CD4-positive, alpha-beta T cell treated with Interleukin-10 for 1 hour (primary cell): ENCODE data around the gene MXI1.

Experiments
- DNase-seq: peaks from one replicate; pipeline ENCODE4 v3.0.0-alpha.2; 2020

The MXI1 gene

GRCh38 chr10:110278562-110279406 lies 71.4 kb downstream of the MXI1 start:
- no peak for DNase-seq

- DNase-seq, result peak; percentile 67
Measured at GRCh38 chr10:110279407-110279986, 72.1 kb downstream of the MXI1 start.

- no peak for DNase-seq
Measured at GRCh38 chr10:110284262-110284661, 76.9 kb downstream of the MXI1 start.

- no peak for DNase-seq
Measured at GRCh38 chr10:110285501-110285900, 78.1 kb downstream of the MXI1 start.

DNA sequence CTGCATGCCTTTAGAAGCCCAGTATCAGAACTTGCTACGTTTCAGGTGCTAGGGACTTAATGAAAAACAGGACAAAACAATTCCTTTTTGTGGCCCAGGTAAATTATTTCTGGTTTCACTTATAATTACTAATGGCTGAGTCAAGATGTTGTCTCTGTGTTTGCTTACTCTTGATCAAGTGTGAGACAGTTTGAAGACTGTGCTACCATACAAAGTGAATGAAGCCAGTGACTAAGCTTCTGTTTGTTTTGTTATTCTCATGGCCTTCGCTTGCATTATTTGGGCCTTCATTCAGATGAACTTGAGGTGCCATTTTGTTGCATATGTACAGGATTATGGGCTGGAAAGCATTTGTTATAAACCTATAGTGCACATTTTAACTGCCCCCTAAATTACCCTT lies 79.4 kb downstream of the MXI1 start:
- no peak for DNase-seq

DNA sequence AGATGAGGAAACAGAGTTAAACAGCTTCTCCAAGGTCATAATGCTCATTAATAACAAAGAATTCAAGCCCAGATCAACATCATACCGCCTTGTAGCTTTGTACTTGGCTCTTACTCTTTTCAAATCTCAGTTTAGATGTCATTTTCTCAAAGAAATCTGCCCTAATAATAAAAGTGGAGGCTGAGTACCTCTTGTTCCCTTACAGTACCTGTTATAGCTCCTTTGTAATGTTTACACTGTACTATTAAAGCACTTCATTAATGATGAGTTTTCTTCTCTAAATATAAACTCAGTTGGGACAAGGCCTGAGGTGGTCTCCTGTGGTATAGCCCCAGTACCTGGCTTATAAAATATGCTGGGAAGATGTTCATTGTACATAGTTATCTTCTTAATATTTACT lies 89.6 kb downstream of the MXI1 start:
- no peak for DNase-seq

- DNase-seq, result no peak
Measured at GRCh38 chr10:110300486-110300986, 93.1 kb downstream of the MXI1 start.

GRCh38 chr10:110303681-110304080 lies 96.3 kb downstream of the MXI1 start:
- DNase-seq, result no peak

GRCh38 chr10:110304394-110304779 lies 97.0 kb downstream of the MXI1 start:
- DNase-seq, result no peak

DNA sequence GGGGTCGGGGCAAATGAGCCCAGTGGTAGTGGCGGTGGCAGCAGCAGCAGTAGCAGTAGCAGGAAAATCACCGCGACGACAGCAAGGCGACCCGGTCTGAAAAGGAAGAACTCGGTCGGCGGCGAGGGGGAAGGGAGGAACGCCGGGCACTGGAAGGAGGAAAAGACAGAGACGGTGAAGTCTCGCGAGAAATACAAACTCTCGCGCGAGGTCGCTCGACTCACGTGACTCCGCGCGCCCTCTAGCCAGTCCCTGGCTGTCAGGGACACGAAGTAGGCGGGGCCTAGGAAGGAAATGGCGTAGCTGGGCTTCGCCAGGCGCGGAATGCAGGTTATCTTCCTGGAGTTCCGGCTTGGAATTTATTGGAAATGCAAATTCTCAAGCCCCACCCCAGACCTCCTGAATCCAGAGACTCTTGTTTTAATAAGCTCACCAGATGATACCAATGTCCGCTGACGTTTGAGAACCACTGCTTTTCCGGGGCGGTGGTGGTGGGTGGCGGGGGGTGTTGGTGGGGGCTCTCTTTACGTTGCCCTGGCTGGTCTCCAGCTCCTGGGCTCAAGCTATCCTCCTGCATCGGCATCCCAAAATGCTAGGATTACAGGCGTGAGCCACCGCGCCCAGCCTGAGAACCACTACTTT lies 97.5 kb downstream of the MXI1 start, which contains the start of gene SMNDC1:
Gene SMNDC1, minus strand, starts transcription at position 141 of the 642 bp plus-strand sequence. CDS start 1,333 bp downstream, outside the sequence.
- peak; percentile 98 for DNase-seq

GRCh38 chr10:110305767-110306451 lies 98.5 kb downstream of the MXI1 start:
- DNase-seq, result peak; percentile 84

- no peak for DNase-seq
Measured at GRCh38 chr10:110306452-110306768, 99.0 kb downstream of the MXI1 start.

- DNase-seq, result no peak
Measured at GRCh38 chr10:110307805-110308204, 100.4 kb downstream of the MXI1 start.

DNA sequence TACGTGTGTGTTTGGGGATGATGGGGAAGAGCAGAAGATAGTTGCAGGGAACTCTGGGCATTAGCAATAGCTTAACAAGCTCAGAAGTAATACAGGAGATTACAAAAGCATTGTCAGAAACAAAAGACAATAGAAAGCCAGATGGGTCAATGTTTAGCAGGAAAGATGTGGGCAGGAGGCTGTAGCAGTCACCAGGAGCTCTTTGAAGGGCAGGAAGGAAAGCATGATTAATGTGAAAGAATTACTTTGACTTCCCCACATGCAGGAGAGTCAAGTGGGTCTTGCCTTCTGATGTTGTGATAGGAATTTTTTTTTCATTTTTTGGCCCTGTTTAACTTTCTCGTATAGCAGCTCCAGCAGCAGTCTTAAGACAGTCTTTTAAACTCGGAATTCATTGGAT lies 103.3 kb downstream of the MXI1 start:
- DNase-seq, result no peak

- DNase-seq, result peak; percentile 62
Measured at GRCh38 chr10:110311357-110311949, 104.0 kb downstream of the MXI1 start.

DNA sequence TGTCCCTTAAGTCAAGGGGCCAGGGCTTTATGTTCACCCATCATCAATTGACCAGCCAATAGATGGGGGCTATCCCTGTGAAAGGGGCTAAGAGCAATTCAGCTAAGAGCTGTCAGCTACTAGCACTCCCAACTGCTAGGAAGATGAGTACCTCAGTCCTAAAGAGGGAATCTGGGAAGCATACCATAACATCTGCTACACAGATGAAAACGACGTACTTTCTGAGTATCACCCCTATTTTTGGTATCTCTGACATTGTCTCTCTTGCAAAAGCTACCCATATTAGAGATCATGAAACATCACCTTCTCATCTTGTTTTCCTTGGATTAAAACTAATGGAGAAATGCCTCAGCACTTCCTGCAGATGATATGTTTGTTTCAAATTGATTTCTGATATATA lies 104.8 kb downstream of the MXI1 start:
- DNase-seq, result no peak

DNA sequence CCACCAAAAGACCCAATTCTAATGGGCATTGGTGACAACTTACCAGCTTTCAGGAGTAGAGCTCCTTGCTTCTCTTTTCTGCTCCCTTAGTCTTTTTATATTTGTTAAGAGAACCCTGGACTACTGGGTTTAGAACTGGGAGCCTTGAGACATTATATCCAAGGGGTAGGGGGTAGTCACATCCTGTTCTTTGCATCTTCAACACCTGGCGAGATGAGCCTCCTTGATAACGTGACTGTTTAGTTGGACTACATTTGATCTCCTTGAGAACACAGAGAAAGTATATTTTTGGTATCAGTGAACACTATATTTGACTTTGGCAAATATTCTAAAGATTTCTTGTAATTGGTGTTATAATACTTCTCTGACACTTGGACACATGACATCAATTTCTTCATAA lies 106.3 kb downstream of the MXI1 start:
- no peak for DNase-seq

DNA sequence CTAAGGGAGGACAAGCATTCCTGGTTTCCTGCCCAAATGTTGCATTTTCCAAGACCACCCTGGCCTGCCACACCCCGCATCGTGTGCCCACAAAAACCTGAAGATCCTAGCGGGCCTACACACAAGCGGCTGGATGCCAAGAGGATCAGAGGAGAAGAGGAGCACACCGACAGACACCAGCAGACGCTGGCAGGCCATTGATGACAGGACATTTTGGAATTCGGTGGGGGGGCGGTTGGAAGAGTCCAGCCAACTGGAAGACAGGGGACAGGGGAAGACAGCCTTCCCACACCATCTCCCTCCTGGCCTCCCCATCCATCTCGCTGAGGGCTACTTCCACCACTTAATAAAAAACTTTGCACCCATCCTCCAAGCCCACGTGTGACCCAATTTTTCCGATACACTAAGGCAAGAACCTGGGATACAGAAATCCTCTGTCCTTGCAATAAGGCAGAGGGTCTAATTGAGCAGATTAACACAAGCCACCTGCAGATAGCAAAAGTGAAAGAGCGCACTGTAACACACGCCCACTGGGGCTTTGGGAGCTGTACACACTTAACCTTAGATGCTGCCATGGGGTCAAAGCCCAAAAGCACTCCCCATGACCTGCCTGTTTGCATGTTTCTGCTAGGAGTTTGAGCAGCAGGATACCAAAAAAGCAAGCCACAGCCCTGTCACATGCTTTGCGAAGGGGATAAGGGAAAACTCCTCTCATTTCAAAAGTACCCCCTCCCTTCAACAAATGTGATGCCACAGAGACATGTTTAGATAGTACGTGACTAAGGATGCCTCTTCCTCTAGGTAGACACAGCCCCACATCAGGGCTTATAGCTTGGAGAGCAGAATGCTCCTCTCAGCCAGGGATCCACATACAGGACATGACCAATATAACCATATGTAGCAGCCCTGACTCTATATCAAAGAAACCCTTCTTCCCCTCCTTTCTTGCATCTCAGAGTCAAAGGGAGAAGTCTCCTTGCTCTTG lies 110.8 kb downstream of the MXI1 start:
- DNase-seq, result no peak

GRCh38 chr10:110321869-110322620 lies 114.6 kb downstream of the MXI1 start:
- no peak for DNase-seq

- DNase-seq, result no peak
Measured at GRCh38 chr10:110323503-110323902, 116.1 kb downstream of the MXI1 start.
